GM18868 (cell line): ENCODE measurements around the gene SKP1.
A peak's percentile ranks its signal among the peaks of the same experiment; 100 is the strongest.

ENCODE experiments used
- ATAC-seq: cut with Tn5 transposase; IDR thresholded peaks from one replicate; pipeline ENCODE4 v1.9.1; 2021; ENCODE audit warnings: mild to moderate bottlenecking, moderate library complexity; ENCODE audit not compliant: unreplicated experiment

The SKP1 gene

DNA sequence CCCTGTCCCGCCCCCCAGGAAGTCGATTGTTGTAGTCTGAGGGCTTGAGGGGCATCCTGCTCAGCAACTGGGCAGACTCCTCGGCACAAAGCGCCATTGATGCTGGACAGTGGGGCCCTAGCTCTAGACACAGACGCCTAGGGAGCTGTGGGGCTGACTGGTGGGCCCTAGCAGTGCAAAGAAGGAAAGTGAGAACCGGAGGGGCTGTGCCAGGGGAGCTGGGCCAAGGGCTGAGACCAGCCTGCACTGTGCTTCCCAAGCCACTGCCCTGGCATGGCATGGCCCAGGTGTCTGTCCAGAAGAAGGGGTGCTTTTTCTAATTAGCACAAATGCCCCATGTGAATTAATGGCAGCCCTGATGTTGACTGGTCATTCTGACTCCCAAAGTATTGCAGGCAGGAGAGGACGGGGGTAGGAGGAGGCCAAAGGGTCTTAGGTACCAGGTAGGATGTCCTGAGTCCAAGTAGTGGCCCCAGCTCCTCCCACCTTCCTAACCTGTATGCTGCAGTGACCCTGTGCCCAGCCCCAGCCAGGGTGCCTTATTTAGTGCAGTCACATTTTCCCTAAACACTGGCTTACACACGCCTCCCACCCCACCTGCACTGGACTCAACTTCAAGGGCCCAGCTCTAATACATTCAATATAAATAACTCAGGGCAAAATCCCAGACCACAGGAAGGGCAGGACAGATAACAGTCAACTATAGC is 46.4 kb downstream of the SKP1 start:
- ATAC-seq: no peak

DNA sequence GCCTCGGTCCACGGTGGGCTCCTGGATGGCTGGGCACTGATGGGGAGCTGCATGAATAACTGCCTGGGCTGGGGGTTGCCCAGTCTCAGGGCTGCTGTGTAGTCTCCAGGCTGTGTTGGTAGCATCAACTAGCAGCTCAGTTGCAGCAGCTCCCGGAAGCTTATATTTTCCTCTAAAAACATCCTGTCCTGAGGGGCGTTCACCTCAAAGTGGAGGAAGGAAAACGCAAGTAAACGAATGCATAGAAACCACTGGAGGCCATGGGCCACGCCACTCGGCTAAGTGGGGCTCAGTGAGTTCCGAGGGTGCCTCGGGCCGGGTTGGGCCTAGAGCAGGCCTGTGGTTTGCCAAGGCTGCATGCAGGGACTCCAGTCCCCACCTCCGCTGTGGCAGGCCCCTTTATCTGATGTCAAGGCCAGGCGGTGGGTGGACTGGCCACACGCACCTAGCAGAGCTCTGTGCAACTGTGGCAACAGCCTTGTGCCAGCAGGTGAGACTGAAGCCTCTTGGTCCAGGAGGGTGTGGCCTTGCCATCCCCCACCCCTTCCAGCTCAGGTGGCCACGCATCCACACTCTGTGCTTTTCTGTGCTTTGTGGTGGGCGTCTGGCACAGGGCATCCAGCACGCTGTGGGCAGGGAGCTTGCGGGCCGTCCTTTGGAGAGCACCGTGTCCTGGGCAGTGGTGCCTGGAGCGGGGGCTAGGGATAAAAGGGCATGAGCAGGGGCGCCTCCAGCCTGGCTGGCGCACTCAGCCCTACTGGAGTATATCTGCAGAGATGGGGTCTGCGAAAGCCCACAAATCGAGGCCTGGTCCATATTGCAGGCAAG is 47.1 kb downstream of the SKP1 start:
- ATAC-seq: no peak

GRCh38 chr5:134128648-134128995 is 48.1 kb downstream of the SKP1 start:
- ATAC-seq: no peak

- ATAC-seq: no peak
Measured at GRCh38 chr5:134127988-134128647, 48.6 kb downstream of the SKP1 start.

- peak; percentile 75 for ATAC-seq
Measured at GRCh38 chr5:134127376-134127861, 49.3 kb downstream of the SKP1 start.

- ATAC-seq: no peak
Measured at GRCh38 chr5:134125039-134126015, 51.4 kb downstream of the SKP1 start.

DNA sequence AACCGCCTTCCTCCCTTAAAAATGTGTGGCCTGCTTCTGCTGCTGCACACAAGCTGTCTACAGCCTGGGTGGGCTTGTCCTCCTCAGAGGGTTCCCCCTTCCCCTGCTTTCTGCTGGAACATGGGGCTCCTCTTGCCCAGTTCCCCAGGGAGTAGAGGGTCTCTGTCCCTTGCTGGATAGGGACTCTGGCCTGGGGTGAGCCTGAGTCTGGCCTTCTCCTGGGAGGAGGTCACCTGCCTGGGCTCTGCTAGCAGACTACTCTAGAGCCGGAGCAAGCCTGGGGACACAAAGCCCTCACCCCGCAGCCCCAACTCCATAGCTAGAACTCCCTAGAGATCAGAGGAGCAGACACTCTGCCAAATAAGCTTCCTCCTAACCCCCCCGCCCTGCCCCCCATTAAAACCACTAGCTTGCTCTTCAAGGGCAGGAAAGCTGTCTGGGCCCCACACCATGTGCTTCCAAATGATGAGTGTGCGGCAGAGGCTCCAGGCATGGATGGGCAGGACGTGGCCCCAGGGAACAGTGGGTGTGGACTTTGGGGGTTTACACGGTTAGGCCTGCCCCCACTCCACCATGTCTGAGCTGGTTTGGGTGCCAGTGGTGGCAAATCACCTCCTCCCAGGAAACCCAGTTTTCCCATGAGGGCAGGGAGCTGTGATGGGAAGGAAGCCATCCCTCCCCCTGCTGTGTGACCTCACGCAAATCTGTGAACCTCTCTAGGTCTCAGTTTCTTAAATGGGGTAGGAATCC is 52.3 kb downstream of the SKP1 start:
- ATAC-seq: no peak

DNA sequence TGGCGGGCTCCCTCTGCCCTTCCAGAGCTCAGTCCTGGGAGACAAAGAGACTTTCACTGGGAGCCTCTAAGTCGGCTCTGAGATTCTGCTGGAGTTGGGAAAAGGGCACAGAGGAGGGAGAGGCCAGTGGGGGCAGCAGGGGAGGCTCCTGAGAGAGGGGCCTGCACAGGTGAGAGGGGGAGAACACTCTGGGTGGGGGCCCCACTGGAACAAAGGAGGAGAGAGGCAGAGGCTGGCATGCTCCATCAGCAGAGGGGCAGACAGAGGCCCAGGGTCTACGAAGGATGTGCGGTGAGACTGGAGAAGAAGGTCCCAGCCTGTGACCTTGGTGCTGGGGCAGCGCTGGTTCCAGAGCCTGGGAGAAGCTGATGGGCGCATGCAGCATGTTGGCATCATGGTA is 53.4 kb downstream of the SKP1 start:
- ATAC-seq: no peak

DNA sequence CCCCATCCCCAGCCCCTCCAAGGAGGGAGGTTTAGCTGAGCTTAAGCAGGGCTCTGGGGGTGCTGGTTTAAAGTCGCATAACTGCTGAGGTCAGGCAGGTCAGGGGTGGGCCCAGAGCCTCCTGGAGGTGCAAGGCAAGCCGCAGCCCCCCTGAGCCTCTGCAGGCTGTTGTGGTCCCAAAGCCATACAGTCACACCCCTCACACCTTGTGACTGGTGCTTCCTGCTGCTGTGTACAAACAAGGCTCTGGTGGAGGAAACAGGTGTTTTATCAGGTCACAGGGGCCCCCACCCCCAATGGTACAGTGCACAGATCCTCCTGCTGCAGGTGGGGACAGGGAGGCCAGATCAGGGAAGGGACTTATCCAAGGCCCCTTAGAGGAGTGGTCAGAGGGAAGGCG is 54.2 kb downstream of the SKP1 start:
- ATAC-seq: no peak

DNA sequence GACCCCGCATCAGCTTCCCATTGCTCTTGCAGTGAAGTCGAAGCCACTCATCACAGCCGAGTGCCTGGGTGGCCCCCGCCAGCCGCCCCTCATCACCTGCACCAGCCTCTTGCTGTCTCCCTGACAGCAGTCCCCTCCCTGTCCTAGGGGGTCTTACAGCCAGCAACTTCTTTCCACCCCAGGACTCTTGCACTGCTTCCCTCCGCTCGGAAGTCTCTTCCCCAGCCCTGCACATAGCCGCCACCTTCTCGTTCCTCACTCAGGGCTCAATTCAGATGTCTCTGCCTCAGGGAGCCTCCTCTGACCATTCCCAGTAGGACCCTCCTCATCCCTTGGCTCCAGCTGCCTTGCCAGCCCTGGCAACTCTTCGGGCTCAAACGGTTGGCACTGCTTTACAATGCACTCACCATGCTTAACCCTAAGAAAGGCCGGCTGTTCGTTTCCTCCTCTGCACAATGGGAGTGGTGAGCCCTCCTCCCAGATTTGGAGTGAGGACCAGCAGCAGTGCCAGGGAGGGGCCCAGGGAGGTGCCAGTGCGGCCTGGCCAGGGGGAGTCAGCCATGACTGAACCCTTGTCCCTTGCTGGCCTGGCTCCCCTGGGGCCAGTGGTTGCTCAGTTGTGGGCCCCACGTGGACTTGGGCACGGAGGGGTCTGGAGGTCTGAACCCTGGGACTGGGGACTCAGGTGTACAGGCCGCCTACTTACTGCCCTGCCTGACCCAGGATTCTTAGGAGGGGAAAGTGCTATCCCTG is 56.2 kb downstream of the SKP1 start:
- no peak for ATAC-seq

GRCh38 chr5:134119720-134120119 is 57.0 kb downstream of the SKP1 start:
- ATAC-seq: no peak

DNA sequence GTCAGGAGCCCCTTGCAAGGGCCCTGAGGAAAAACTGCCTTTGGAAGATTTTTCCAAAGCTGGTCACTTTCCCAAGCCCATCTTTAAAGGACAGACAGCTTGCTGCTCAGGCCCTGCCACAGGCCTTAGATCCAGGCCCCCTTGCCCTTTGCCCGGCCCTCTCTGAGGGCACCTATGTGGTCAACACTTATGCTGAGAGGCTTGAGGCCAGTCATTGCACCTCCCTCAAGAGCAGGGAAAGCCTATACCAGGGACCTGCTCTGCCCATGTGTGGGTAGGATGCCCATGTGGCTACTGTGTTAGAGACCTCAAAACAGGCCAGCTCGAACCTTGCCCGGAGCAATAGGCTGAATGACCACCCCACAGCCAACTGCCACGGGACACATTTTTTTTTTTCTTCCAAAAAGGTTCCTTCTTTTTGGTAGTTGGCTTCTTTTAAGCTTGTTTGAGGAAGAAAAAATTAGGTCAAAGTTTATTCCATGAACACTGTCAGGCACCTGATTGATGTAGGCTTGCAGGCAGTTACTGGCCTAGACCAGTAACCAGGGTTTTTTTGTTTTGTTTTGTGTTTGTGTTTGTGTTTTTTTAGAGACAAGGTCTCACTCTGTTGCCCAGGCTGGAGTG is 58.4 kb downstream of the SKP1 start:
- ATAC-seq: no peak

GRCh38 chr5:134116789-134117761 is 59.7 kb downstream of the SKP1 start:
- ATAC-seq: no peak

DNA sequence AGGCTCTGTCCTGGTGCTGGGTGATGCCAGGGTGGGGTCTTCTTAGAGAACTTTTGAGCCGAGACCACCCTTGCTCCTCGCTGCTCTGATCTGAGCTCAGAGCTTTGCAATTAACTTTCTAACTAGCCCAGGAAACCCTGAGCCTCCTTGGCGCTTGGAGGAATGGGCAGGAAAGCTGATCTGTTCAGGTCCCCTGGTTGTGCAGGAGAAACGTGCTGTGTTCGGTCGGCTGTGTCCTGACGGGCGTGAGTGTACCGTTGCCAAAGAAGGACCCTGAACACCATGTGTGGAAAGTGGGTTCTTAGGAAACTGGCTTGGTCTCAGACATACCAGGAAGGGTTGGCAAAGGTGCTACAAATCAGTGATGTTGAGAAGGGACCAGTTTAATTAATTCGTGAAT is 60.5 kb downstream of the SKP1 start:
- no peak for ATAC-seq

- ATAC-seq: no peak
Measured at GRCh38 chr5:134115806-134116175, 61.0 kb downstream of the SKP1 start.

- ATAC-seq: no peak
Measured at GRCh38 chr5:134114886-134115805, 61.6 kb downstream of the SKP1 start.
